ENCODE measurements around the gene CRB2.

- TF ChIP-seq POLR2A (IDR thresholded peaks at IDR 0.05; ENCODE audit: low read depth, low read length): no peak
- TF ChIP-seq, protein P1, sequence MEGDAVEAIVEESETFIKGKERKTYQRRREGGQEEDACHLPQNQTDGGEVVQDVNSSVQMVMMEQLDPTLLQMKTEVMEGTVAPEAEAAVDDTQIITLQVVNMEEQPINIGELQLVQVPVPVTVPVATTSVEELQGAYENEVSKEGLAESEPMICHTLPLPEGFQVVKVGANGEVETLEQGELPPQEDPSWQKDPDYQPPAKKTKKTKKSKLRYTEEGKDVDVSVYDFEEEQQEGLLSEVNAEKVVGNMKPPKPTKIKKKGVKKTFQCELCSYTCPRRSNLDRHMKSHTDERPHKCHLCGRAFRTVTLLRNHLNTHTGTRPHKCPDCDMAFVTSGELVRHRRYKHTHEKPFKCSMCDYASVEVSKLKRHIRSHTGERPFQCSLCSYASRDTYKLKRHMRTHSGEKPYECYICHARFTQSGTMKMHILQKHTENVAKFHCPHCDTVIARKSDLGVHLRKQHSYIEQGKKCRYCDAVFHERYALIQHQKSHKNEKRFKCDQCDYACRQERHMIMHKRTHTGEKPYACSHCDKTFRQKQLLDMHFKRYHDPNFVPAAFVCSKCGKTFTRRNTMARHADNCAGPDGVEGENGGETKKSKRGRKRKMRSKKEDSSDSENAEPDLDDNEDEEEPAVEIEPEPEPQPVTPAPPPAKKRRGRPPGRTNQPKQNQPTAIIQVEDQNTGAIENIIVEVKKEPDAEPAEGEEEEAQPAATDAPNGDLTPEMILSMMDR (conservative IDR thresholded peaks at IDR 0.05; ENCODE audit: low read depth, low read length): no peak
- TF ChIP-seq FOS (IDR thresholded peaks at IDR 0.05; ENCODE audit: low read depth, low read length): no peak
- no peak for TF ChIP-seq MXI1 (IDR thresholded peaks at IDR 0.05; ENCODE audit: borderline replicate concordance, low read depth, low read length)
- TF ChIP-seq RAD21 (IDR thresholded peaks at IDR 0.05; ENCODE audit: low read length): no peak
Observed at GRCh38 chr9:123422635-123423310, 66.8 kb downstream of the CRB2 start.

All from IMR-90 (cell line).